HG03097 (cell line): ENCODE results near the gene PRDM16.

ENCODE experiments used
- ATAC-seq: cut with Tn5 transposase; IDR thresholded peaks from one replicate; pipeline ENCODE4 v1.9.1; 2021; ENCODE audit not compliant: unreplicated experiment, low FRiP score

PRDM16 gene

DNA sequence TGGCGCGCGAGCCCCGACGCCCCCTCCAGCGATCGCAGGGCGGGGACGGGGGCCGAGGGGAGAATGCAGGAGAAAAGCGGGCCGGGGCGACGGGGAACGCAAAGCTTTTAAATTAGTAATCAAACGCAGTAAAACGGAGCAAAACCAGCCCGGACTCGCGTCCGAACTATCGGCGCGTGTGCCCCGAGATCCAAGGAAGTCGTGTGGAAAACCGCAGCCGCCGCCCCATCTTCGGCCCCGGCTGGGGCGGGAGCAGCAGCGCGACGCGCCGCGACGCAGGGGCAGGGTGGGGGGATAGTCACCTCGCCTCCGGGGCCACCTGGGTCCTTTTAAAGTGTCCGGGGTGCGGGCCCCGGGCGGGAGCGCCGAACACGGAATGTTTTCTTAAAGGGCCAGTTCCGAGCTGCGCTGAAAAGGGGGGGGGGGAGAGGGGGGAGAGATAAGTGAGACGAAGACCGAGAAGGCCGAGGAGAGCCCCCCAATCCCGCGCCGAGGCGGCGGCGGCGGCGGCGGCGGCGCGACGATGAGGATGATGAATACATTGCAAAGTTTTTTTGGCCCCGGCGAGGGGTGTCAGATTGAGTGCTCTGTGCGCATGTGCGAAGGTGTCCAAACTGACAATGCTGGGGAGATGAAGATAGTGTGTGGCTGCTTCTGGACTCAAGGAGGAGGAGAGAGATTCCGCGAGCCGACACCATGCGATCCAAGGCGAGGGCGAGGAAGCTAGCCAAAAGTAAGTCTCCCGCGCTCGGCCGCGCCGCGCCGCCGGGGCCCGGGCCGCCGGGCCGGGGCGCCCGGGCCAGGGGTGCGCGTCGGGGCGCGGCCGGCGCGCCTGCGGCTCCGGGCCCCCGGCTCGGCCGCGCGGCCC is at the start of gene PRDM16:
TSS of gene PRDM16 (plus strand) at position 640 of the 868 bp plus-strand sequence. CDS start at position 697, 57 bp downstream.
- ATAC-seq: no peak

DNA sequence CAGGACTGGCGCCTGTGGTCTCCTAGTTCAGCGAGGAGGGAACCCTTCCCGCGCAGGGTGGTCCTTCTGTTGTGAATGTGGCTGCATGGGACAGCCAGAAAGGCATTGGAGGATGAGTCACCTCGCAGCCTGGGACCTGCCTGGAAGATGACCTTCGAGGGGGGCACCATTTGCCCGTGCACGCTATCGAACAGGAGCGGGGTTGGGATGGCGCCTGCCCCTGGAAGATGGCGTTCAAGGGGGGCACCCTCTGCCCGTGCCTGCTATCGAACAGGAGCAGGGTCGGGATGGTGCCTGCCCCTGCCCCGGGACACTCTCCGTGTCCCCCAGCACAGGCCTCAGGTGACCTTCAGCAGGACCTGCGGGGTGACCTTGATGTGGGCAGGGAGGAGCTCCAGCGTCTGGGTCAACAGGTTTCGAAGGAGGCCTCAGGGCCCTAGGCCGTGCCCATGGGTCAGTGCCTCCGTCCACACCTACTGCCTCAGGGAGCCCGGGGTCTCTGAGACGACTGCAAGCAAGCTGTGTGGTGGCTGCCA is 49.4 kb upstream of the PRDM16 start:
- no peak for ATAC-seq

DNA sequence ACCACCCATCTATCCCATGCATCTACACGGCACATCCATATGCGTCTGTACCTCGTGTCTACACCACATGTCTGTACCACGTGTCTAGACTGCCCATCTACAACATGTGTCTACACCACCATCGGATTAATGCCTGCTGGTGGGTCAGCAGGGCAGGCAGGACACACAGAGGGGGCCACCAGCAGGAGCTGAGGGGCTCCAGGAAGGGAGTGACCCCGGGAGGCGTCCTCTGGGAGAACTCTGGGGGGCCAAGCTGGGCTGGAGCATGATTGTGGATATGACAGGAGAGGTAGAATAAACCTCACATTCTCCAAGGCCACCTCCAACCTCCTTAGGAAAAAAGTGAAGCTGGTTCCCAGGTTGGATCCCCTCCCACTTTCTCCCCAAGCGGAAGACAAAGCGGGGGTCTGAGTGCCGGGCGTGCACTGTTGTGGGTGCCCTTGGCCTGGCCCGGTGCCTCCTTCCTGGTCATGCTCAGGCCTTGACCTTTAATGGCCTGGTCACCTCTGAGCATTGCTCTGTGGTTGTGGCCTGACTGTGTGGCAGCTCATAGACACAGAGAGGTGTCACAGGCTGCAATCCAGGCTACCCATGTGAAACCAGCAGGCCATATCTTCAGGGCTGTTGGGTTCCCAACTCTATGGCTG is 48.6 kb upstream of the PRDM16 start:
- ATAC-seq: no peak

DNA sequence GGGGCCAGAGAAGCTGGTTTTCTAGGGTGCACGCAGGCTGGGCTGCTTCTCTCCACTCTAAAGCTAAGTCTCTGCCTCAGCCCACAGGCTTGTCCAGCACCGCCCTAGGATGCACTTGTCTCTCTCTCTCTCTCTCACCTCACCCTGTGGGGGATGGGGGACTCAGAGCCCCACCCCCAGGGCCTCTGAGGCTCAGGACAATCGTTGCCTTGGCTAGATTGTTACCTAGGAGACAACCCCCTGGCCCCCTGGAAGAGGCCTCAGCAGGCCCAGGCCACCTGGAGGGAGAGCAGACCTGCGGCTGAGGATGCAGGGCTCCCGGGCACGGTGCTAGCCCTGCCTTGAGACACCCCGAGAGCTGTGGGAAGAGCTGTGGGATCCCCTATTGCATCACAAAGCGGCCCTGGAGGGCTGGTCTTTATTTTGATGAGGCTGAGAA is 47.8 kb upstream of the PRDM16 start, which contains the start of gene ACTRT2:
TSS of gene ACTRT2 (plus strand) at position 235 of the 439 bp plus-strand sequence. CDS start 220 bp downstream, outside the sequence.
- ATAC-seq: no peak

DNA sequence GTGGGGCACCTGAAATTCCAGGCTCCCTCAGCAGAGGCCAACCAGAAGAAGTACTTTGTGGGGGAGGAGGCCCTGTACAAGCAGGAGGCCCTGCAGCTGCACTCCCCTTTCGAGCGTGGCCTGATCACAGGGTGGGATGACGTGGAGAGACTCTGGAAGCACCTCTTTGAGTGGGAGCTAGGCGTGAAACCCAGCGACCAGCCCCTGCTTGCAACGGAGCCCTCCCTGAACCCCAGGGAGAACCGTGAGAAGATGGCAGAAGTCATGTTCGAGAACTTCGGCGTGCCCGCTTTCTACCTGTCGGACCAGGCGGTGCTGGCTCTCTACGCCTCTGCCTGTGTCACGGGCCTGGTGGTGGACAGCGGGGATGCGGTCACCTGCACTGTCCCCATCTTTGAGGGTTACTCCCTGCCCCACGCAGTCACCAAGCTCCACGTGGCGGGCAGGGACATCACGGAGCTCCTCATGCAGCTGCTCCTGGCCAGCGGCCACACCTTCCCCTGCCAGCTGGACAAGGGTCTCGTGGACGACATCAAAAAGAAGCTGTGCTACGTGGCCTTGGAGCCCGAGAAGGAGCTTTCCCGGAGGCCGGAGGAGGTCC is 47.1 kb upstream of the PRDM16 start:
- ATAC-seq: no peak

DNA sequence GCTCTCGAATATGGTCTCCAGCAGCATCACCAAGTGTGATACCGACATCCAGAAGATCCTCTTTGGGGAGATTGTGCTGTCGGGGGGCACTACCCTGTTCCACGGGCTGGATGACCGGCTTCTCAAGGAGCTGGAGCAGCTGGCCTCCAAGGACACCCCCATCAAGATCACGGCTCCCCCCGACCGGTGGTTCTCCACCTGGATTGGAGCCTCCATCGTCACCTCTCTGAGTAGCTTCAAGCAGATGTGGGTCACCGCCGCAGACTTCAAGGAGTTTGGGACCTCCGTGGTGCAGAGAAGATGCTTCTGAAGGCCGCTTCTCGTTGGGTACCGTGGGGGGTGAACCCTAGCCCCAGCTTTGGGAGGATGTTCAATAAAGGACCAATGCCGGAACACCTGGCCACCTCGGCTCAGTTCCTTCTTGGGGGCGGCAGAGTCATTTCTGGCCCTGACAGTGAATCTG is 46.5 kb upstream of the PRDM16 start:
- no peak for ATAC-seq

DNA sequence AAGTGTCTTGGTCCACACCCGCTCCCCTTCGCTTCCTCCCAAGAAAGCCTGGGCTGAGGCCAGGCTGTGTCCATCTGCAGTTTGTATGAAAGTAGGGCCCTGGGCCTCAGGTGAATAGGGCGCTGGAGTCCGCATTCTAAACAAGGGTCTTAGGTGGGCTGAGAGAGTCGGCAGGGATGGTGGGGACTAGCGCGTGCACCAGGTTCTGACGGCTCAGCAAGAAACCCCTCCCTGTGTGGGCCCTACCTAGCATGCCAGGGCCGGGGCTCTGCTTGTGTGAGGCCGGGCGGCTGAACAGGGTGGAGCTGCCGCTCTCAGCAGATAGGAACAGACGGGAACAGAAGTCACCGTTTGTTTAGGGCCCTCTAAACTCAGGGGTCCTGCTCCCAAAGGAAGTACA is 46.0 kb upstream of the PRDM16 start:
- no peak for ATAC-seq

DNA sequence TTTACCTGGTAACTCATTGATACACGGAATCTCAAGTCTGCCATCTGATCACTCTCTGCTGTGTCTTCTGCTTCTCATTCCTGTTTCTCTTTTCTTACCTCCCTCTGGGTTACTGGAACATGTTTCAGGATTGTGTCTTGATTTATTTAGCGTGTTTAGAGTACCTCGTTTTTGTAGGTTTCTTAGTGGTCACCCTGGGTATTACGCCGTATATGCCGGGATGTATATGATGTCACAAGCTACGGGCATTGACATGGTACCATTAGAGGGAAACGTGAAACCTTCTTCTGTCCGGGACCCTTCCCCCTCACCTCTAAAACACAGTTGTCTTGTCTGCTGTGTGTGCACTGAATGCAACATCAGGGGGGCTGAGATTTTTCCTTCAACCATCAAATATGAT is 45.0 kb upstream of the PRDM16 start:
- ATAC-seq: no peak

DNA sequence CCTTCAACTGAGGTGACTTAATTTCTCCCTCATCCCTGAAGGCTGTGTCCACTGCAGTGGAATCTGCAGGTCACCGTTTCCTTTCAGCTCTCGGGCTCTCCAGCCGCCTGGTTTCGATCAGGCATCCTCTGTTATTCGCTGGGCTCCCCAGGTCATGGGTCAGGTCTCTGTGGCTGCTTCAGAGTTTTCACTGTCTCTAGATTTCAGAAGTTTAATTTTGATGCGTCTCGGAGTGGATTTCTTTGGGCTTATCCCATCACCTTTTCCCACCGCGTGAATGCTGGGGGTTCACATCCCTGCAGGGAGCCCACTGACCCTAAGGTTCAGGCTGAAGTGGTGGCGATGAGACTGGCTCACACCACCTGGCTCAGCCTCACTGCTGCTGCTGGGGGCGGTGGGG is 44.4 kb upstream of the PRDM16 start:
- no peak for ATAC-seq

DNA sequence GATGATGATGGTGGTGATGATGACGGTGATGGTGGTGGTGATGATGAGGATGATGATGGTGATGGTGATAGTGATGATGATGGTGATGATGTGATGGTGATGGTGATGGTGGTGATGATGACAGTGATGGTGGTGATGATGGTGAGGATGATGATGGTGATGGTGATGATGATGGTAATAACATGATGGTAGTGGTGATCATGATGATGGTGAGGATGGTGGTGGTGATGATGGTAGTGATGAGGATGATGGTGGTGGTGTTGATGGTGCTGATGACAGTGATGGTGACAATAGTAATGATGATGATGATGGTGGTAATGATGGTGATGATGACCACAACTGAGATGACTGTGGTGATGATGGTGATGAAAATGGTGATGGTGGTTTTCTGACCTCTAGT is 42.9 kb upstream of the PRDM16 start:
- ATAC-seq: no peak

DNA sequence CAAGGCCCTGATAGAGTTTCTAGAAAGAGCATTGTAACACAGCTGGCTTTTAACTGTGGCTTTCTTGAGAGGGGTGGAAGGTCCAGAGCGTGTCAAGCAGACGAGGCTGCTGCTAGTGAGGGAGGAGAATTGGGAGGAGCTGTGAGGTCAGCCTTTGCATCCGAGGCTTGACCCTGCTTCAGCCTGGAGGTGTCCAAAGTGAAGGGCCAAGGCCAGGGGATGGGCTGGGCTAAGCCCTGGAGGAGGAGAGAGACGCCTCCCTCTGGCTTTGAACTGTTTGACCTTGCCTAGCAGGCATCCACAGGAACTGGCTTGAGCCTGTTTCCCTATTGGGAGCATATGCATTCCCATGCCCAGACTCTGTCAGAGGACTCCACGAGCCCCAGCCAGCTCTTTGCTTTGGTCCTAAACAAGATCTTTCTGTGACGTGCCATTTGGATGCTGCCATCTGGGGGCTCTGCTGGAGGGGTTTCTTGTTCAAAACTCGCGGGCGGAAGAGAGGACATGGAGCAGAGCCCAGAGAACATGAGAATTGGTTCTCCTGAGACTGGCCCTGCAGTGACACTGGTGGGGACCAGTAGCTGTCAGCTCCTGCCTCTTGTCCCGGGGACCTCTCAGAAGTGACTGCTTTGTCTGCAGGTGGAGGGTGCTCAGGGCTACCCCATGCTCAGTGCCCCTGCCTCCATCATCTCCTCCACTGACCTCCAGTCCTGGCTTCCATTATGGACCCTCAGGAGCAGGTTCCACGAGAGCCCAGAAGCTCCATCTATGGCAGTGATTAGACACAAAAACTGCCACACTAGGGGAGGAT is 42.2 kb upstream of the PRDM16 start:
- ATAC-seq: no peak

DNA sequence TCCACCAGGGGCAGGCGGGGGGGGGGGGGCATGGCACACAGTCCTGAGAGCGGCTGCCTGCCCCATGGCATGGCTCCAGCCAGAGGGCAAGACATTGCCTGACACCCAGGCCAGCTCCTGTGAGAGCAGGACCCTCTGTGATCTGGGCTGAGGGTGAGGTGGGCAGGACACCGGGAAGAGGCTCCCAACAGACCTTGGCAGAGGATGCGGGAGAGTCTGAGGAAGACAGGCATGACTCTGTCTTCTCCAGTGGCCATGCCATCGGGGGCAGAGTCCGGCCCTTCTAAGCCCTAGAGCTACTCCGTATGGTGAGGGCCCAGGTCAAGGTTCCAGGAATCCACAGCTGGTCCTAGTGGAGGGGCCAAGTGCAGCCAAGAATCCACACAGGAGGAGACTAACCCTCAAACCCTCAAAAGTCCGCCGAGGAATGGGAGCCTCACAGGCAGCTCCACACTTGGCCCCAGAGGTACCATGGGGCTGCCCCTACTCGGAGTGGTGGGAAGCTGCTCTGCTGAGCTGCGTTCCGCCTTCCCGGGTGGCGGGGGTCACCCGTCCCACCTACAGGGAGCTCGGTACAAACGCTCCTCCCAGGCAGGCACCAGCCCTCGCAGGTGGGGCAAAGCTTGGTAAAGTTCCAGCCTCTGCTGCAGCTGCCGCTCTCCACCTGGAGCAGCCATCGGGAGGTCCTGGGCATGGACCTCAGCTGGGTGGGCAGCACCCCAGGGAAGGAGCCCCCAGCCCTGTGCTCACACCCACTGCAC is 41.2 kb upstream of the PRDM16 start:
- ATAC-seq: no peak

DNA sequence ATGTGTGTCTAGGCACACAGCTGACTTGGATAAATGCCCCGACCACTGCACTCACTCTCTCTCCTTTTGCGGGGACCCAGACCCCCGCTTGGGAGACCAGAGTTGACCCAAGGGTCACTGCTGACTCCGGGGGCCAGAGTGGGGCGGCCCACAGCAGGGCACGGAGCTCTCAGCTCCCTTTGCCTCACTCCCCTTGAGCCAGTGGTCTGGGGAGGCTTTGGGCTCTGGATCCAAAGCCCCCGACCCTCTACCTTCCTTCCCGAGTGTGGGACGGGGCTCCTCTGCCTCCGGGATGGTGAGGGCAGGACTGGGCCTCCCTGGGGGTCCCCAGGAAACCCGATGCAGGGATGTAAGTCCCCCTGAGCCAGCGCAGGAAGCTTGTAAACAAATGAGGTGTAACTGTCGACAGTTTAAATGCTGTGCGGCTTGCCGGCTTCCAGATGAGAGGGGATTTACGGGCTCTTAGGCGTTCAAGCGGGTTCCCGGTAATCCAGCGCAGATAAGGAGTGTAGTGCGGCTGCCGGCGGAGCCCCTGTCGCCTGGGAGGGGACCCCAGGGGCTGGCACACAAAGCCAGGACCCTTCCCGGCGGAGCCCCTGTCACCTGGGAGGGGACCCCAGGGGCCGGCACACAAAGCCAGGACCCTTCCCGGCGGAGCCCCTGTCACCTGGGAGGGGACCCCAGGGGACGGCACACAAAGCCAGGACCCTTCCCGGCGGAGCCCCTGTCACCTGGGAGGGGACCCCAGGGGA is 40.3 kb upstream of the PRDM16 start:
- no peak for ATAC-seq

DNA sequence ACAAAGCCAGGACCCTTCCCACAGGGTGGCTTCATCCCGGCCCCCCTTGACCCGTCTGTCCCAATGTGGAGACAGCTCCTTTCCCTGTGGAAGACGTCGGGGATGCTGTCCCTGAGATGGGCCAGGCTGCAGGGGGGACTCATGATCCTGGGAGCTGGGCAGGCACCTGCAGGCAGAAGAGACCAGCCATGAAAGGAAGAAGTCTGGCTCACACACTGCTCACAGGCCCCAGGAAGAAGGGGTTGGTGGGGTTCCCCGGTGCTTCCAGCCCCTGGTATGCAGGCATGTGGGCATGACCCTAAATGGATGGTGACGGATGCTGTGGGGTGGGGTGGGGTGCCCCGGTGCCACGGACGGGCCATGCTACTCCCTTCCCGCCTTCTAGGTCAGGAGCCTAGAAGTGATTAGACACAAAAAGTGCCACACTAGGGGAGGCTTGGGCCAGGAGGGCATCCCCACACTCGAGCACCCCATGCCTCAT is 39.5 kb upstream of the PRDM16 start:
- ATAC-seq: no peak

DNA sequence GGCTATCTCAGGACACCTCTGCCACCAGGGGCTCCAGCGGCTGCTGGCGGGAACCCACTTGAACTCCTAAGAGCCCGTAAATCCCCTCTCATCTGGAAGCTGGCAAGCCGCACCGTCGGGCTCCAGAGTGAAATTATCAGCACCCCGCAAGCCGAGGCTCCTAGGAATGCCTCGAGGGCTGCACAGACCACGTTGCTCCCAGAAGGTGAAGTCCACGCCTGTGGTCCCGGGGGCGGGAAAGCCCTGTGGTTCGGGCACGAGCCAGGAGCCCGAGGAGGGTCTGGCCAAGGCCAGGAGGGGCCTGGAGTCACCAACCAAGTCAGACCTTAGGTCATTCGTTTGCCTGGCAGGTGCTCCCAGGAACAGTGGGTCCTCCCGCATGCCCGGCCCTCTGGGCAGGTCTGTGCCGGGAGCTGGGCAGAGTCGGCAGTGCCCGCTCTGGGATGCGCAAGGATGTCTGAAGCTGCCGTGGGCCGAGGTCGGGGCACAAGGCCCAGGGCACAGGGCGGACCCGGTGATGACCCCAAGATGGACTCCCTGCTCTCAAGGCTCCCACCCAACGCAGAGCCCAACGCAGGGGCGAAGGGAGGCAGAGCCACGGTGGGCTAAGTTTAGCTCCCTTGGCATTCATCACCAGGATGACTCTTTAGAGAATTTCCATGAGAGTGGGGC is 38.9 kb upstream of the PRDM16 start:
- no peak for ATAC-seq

DNA sequence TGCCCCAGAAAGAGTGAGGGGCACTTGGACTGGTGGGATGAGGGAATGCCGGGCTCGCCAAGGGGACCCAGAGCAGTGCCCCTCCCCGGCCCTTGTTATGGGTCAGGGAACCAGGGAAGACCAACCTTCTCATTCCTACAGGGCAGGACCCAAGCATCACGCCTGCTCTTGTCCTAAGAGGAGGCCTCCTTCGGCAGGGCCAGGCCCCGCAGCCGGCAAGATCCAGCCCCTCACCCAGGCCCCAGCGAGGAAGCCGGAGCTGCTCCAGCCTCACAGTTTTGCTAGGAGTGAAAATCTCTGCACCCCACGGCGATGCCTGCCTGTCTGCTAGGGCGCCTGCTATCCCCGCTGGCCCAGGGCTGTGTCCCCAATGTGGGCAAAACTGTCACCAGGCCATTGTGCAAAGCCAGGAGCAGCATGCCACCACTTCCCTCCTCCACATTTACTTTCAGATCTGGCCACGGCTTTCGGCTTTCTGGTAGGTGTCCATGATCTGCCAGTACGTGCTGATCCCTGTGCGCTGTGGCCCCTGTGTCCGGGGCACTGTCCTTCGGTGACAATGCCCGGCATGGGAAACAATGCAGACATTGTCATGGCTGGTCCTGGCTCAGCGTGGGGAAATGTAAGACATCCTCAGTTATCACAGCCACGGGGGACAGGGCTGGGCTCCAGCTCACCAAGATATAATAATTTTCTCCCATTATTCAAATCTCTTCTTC is 38.2 kb upstream of the PRDM16 start:
- no peak for ATAC-seq

DNA sequence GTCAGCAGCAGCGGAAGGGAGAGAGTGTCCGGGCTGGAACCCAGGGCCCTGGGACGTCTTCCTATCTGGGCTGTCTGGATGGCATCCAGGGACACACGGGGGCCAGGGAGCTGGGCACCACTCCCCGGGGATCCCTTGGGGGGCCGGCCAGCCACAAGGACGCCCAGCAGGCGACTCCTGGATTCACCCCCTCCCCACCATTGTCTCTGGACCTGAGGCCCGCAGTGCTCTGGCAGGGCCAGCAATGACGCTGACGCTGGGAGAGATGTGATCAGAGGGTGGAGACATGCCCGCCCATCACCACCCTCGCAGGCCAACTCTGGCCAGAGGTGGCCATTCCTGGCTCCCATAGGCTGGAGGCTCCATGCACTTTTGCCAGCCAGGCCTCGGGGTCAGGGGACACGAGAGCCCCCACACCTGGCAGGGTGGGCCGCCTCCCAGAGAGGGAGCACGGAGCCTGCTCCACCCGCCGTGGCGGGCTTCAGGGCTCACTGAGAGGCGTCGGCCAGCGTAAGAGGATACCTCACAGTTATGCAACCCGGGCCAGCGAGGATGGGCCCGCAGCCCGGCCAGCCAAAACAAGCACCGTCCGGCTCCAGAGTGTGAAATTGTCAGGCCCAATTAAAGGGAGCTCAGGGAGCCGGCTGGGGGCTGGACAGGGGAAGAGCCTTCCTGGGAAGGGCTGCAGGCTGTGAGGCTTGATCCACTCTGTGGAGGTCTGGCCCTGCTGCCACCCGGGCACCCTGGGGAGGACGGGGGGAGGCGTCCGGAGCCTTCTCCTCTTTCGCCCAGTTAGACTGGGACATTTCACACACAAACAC is 37.4 kb upstream of the PRDM16 start:
- no peak for ATAC-seq
